K562 (cell line): Measurements from ENCODE around the gene CCNY. TPM values are rescaled to one million over a fixed set of nuclear protein-coding genes. Genes with fewer than 3 reads are reported as not detected.

Source experiments
- CBFB ChIP-seq: sonication (generic); formaldehyde crosslinking; IDR thresholded peaks from 2 replicates; pipeline ENCODE4 v1.4.0; 2020; ENCODE audit warnings: mild to moderate bottlenecking, missing genetic modification reagents
- CBX1 ChIP-seq: sonication (generic); IDR thresholded peaks from 2 replicates; pipeline ENCODE4 v1.6.1; 2016; ENCODE audit warnings: antibody characterized with exemption, low read depth, mild to moderate bottlenecking
- CSDE1 ChIP-seq, 2 experiments: fragments of 450-650 bp; IDR thresholded peaks; 2 replicates each; pipeline ENCODE4 v1.6.1; 2016; ENCODE audit warnings: mild to moderate bottlenecking in 1 of 2
- DACH1 ChIP-seq: fragments of 450-650 bp; IDR thresholded peaks from 2 replicates; pipeline ENCODE4 v1.6.1; 2018; ENCODE audit not compliant: partially characterized antibody
- EGR1 ChIP-seq: fragments of 450-650 bp; conservative IDR thresholded peaks from 2 replicates; pipeline ENCODE4 v1.6.1; 2017; ENCODE audit warnings: mild to moderate bottlenecking
- ESRRB ChIP-seq: fragments of 250-450 bp; sonication (Bioruptor Pico); IDR thresholded peaks from 2 replicates; pipeline ENCODE4 v1.5.0; 2020; ENCODE audit warnings: mild to moderate bottlenecking, moderate library complexity, borderline replicate concordance
- HLTF ChIP-seq: fragments of 450-650 bp; IDR thresholded peaks from 2 replicates; pipeline ENCODE4 v1.6.1; 2016
- LARP7 ChIP-seq: fragments of 450-650 bp; IDR thresholded peaks from 2 replicates; pipeline ENCODE4 v1.6.1; 2016
- MAFK ChIP-seq: IDR thresholded peaks from 2 replicates; pipeline ENCODE4 v1.6.1; 2011; ENCODE audit warnings: low read length, improper control_type of control experiment
- NFATC3 ChIP-seq: fragments of 450-650 bp; IDR thresholded peaks from 2 replicates; pipeline ENCODE4 v1.6.1; 2017; ENCODE audit warnings: mild to moderate bottlenecking
- NFE2 ChIP-seq: IDR thresholded peaks from 2 replicates; pipeline ENCODE4 v1.6.1; 2014; ENCODE audit warnings: antibody characterized with exemption, low read depth
- POLR2AphosphoS2 ChIP-seq: IDR thresholded peaks from 2 replicates; pipeline ENCODE4 v1.6.1; 2012; ENCODE audit warnings: low read length, improper control_type of control experiment
- RBM34 ChIP-seq: fragments of 200-400 bp; formaldehyde crosslinking; IDR thresholded peaks from 2 replicates; pipeline ENCODE4 v1.6.1; 2018; ENCODE audit warnings: low read length, borderline replicate concordance; ENCODE audit not compliant: insufficient read depth
- SPI1 ChIP-seq: IDR thresholded peaks from 2 replicates; pipeline ENCODE4 v1.6.1; 2011; ENCODE audit warnings: low read depth, low read length, control low read depth, borderline replicate concordance
- XRCC3 ChIP-seq: fragments of 450-650 bp; IDR thresholded peaks from 2 replicates; pipeline ENCODE4 v1.6.1; 2017; ENCODE audit warnings: mild to moderate bottlenecking, moderate library complexity
- polyA plus RNA-seq, 8 experiments: library from polyadenylated mRNA; depleted of rRNA in 4 of 8; stranded (reverse) in 5 of 8; unstranded in 3 of 8; fragments of >200 nt; fragmentation: Nextera tagmentation in 2 of 8; fragmentation: Illumina TruSeq in 1 of 8; extraction: Ambion mirVana in 2 of 8; extraction: Trizol in 1 of 8; gene quantifications; 2 replicates each; pipeline versions ENCODE4 v1.2.1 to v1.2.3, GENCODE V29; 2011 to 2014; ENCODE audit warnings: inconsistent platforms in 1 of 8, missing spikeins in 1 of 8
- total RNA-seq, 7 experiments: library from RNA; depleted of rRNA in 6 of 7; stranded (reverse); fragments of >200 nt in 6 of 7; fragmentation: Illumina TruSeq in 2 of 7; extraction: Trizol in 2 of 7; gene quantifications; 2 replicates each; pipeline versions ENCODE4 v1.2.1 to v1.2.3, GENCODE V29; 2011 to 2021; ENCODE audit warnings: low replicate concordance in 1 of 7
- TF ChIP-seq, protein P1 (sequence below): fragments of 450-650 bp; formaldehyde crosslinking; IDR thresholded peaks from 2 replicates; pipeline ENCODE4 v1.4.0; 2020; ENCODE audit warnings: mild to moderate bottlenecking, moderate library complexity
- TF ChIP-seq, protein P2 (sequence below): fragments of 450-650 bp; IDR thresholded peaks from 2 replicates; pipeline ENCODE4 v1.7.1; 2018; ENCODE audit warnings: mild to moderate bottlenecking, low read depth; ENCODE audit not compliant: partially characterized antibody
- TF ChIP-seq, protein P3 (sequence below): IDR thresholded peaks from 3 replicates; pipeline ENCODE4 v1.6.1; 2011; ENCODE audit warnings: borderline replicate concordance, mild to moderate bottlenecking, moderate library complexity; ENCODE audit not compliant: insufficient read length; ENCODE audit errors: extremely low read depth
- TF ChIP-seq, protein P4 (sequence below): fragments of 450-650 bp; IDR thresholded peaks from one replicate; pipeline ENCODE4 v1.6.1; 2018; ENCODE audit warnings: mild to moderate bottlenecking, moderate library complexity; ENCODE audit not compliant: partially characterized antibody

The CCNY gene
- total and polyA plus RNA-seq, 9 of the 15 experiments (the other 6 are each of a cell fraction or from before 2014, with no cell fraction given) = 8.4 to 109 (median 38.6) TPM

DNA sequence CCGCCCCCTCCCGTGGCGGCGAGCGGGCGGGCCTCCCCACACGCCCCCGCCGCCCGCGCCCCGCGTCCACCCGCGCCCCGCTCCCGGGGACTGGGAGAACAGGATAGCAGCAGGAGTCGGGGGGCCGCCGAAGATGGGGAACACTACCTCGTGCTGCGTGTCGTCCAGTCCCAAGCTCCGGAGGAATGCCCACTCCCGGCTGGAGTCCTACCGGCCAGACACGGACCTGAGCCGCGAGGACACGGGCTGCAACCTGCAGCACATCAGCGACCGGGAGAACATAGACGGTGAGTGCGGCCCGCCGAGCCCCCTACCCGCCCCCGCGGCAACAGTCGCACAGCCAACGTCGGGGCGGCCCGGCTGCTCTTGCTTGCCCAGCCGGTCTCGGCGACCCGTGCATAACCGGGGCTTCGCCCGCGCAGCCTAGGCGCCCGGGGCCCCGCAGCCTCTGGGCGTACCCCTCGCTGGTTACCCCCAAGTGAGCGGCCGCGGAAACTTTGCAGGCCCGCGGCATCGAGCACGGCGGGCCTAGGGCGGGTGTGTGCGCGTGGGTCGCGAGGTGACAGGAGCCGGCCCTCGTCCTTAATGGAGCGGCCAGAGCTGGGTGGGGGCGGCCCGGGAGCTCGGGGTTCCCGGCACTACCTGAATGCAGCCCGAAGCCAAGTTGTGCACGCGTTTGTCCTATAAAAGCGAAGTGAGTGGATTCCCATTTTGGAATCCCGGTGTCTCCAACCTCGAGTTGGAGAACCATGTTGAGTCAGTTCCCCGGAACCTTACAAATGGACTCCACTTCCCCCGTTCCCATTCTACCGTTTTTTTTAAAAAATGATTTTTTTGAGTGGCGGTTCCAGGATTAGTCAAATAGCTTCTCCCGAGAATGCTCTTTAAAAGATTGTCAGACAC lies 863 bp downstream of the CCNY start (continued):
- TF ChIP-seq HLTF (no peak), LARP7 (no peak), CBX1 (peak; percentile 45; the same call in 1 of the 2 replicates), SPI1 (no peak), MAFK (no peak), POLR2AphosphoS2 (no peak), NFE2 (no peak), XRCC3 (no peak), EGR1 (peak; percentile 86), NFATC3 (no peak), DACH1 (no peak), RBM34 (no peak), CSDE1 (IDR thresholded peaks at IDR 0.05) (no peak), CBFB (CRISPR knock-in tag) (no peak), ESRRB (CRISPR knock-in tag) (no peak)
- TF ChIP-seq, protein P1, sequence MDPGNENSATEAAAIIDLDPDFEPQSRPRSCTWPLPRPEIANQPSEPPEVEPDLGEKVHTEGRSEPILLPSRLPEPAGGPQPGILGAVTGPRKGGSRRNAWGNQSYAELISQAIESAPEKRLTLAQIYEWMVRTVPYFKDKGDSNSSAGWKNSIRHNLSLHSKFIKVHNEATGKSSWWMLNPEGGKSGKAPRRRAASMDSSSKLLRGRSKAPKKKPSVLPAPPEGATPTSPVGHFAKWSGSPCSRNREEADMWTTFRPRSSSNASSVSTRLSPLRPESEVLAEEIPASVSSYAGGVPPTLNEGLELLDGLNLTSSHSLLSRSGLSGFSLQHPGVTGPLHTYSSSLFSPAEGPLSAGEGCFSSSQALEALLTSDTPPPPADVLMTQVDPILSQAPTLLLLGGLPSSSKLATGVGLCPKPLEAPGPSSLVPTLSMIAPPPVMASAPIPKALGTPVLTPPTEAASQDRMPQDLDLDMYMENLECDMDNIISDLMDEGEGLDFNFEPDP (CRISPR knock-in tag) = no peak; the same call in 1 of the 2 replicates
- TF ChIP-seq, protein P2, sequence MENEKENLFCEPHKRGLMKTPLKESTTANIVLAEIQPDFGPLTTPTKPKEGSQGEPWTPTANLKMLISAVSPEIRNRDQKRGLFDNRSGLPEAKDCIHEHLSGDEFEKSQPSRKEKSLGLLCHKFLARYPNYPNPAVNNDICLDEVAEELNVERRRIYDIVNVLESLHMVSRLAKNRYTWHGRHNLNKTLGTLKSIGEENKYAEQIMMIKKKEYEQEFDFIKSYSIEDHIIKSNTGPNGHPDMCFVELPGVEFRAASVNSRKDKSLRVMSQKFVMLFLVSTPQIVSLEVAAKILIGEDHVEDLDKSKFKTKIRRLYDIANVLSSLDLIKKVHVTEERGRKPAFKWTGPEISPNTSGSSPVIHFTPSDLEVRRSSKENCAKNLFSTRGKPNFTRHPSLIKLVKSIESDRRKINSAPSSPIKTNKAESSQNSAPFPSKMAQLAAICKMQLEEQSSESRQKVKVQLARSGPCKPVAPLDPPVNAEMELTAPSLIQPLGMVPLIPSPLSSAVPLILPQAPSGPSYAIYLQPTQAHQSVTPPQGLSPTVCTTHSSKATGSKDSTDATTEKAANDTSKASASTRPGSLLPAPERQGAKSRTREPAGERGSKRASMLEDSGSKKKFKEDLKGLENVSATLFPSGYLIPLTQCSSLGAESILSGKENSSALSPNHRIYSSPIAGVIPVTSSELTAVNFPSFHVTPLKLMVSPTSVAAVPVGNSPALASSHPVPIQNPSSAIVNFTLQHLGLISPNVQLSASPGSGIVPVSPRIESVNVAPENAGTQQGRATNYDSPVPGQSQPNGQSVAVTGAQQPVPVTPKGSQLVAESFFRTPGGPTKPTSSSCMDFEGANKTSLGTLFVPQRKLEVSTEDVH = no peak
- TF ChIP-seq, protein P3, sequence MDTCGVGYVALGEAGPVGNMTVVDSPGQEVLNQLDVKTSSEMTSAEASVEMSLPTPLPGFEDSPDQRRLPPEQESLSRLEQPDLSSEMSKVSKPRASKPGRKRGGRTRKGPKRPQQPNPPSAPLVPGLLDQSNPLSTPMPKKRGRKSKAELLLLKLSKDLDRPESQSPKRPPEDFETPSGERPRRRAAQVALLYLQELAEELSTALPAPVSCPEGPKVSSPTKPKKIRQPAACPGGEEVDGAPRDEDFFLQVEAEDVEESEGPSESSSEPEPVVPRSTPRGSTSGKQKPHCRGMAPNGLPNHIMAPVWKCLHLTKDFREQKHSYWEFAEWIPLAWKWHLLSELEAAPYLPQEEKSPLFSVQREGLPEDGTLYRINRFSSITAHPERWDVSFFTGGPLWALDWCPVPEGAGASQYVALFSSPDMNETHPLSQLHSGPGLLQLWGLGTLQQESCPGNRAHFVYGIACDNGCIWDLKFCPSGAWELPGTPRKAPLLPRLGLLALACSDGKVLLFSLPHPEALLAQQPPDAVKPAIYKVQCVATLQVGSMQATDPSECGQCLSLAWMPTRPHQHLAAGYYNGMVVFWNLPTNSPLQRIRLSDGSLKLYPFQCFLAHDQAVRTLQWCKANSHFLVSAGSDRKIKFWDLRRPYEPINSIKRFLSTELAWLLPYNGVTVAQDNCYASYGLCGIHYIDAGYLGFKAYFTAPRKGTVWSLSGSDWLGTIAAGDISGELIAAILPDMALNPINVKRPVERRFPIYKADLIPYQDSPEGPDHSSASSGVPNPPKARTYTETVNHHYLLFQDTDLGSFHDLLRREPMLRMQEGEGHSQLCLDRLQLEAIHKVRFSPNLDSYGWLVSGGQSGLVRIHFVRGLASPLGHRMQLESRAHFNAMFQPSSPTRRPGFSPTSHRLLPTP = no peak
- TF ChIP-seq, protein P4, sequence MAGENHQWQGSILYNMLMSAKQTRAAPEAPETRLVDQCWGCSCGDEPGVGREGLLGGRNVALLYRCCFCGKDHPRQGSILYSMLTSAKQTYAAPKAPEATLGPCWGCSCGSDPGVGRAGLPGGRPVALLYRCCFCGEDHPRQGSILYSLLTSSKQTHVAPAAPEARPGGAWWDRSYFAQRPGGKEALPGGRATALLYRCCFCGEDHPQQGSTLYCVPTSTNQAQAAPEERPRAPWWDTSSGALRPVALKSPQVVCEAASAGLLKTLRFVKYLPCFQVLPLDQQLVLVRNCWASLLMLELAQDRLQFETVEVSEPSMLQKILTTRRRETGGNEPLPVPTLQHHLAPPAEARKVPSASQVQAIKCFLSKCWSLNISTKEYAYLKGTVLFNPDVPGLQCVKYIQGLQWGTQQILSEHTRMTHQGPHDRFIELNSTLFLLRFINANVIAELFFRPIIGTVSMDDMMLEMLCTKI = no peak
